Neural cell (in vitro differentiated cells): ENCODE results near the gene COL25A1. TPM values are rescaled to one million over a fixed set of nuclear protein-coding genes. Genes with fewer than 3 reads are reported as not detected.

Experiments
- H2AFZ ChIP-seq: fragments of 200-600, 300-800 bp; sonication (generic), shearing (Covaris generic); 2 replicates; pipeline ENCODE4 v1.6.0; 2014; ENCODE audit warnings: low read depth, mild to moderate bottlenecking, antibody characterized with exemption, low read length, moderate library complexity
- H3F3A ChIP-seq: fragments of 200-600 bp; shearing (Covaris generic); 2 replicates; pipeline ENCODE4 v1.6.1; 2016; ENCODE audit warnings: mild to moderate bottlenecking, moderate library complexity, mixed read lengths, antibody characterized with exemption, low read length; ENCODE audit not compliant: insufficient read depth, poor library complexity, severe bottlenecking
- H3K27ac ChIP-seq: fragments of 200-600, 300-800 bp; sonication (generic), shearing (Covaris generic); 2 replicates; pipeline ENCODE4 v1.5.1; 2014; ENCODE audit warnings: mild to moderate bottlenecking, low read length, moderate library complexity
- H3K27me3 ChIP-seq: fragments of 300-800, 200-600 bp; sonication (generic), shearing (Covaris generic); 2 replicates; pipeline ENCODE4 v1.6.0; 2014; ENCODE audit warnings: mild to moderate bottlenecking, low read depth, low read length, moderate library complexity; ENCODE audit not compliant: insufficient read depth
- H3K36me3 ChIP-seq: fragments of 300-800, 200-600 bp; sonication (generic), shearing (Covaris generic); 2 replicates; pipeline ENCODE4 v1.5.1; 2014; ENCODE audit warnings: mild to moderate bottlenecking, antibody characterized with exemption, low read length, moderate library complexity; ENCODE audit not compliant: insufficient read depth
- H3K4me2 ChIP-seq: fragments of 300-800, 200-600 bp; sonication (generic), shearing (Covaris generic); 2 replicates; pipeline ENCODE4 v1.6.0; 2014; ENCODE audit warnings: mild to moderate bottlenecking, low read length
- H3K4me3 ChIP-seq: fragments of 300-800, 200-600 bp; sonication (generic), shearing (Covaris generic); 2 replicates; pipeline ENCODE4 v1.5.1; 2014; ENCODE audit warnings: mild to moderate bottlenecking, low read length, moderate library complexity
- H3K79me2 ChIP-seq: fragments of 200-600 bp; shearing (Covaris generic); replicated peaks from 2 replicates; pipeline ENCODE4 v1.6.0; 2014; ENCODE audit warnings: mild to moderate bottlenecking, low read length, moderate library complexity; ENCODE audit not compliant: insufficient read depth
- H3K9ac ChIP-seq: fragments of 300-800, 200-600 bp; sonication (generic), shearing (Covaris generic); 2 replicates; pipeline ENCODE4 v1.6.1; 2016; ENCODE audit warnings: mild to moderate bottlenecking, low read length, mixed read lengths
- H3K9me2 ChIP-seq: fragments of 200-600 bp; shearing (Covaris generic); 2 replicates; pipeline ENCODE4 v1.6.1; 2016; ENCODE audit warnings: mild to moderate bottlenecking, low read length, mixed read lengths; ENCODE audit not compliant: insufficient read depth
- H3K9me3 ChIP-seq: fragments of 200-600, 300-800 bp; sonication (generic), shearing (Covaris generic); 2 replicates; pipeline ENCODE4 v1.6.1; 2016; ENCODE audit warnings: mild to moderate bottlenecking, mixed run types, low read length, moderate library complexity, mixed read lengths
- H4K20me1 ChIP-seq: fragments of 200-600 bp; shearing (Covaris generic); 2 replicates; pipeline ENCODE4 v1.6.1; 2016; ENCODE audit warnings: mild to moderate bottlenecking, mixed run types; ENCODE audit not compliant: insufficient read depth
- CTCF ChIP-seq: fragments of 450-650 bp; IDR thresholded peaks from 2 replicates; pipeline ENCODE4 v1.5.1; 2014; ENCODE audit warnings: antibody characterized with exemption, mild to moderate bottlenecking, moderate library complexity; ENCODE audit not compliant: poor library complexity, severe bottlenecking
- EP300 ChIP-seq: fragments of 450-650 bp; conservative IDR thresholded peaks from 2 replicates; pipeline ENCODE4 v1.6.1; 2014; ENCODE audit warnings: antibody characterized with exemption, mild to moderate bottlenecking, moderate library complexity; ENCODE audit not compliant: poor library complexity, severe bottlenecking
- EZH2 ChIP-seq: fragments of 200-600, 300-800 bp; shearing (Covaris generic), sonication (generic); IDR thresholded peaks from 2 replicates; pipeline ENCODE4 v1.6.1; 2014; ENCODE audit warnings: antibody characterized with exemption, low read length, borderline replicate concordance, mild to moderate bottlenecking; ENCODE audit not compliant: insufficient read depth, poor library complexity, severe bottlenecking
- MXI1 ChIP-seq: fragments of 450-650 bp; conservative IDR thresholded peaks from 2 replicates; pipeline ENCODE4 v1.6.1; 2014; ENCODE audit warnings: antibody characterized with exemption, mild to moderate bottlenecking; ENCODE audit not compliant: poor library complexity, severe bottlenecking
- POLR2AphosphoS5 ChIP-seq: IDR thresholded peaks from 2 replicates; pipeline ENCODE4 v1.6.1; 2012
- RAD21 ChIP-seq: fragments of 450-650 bp; conservative IDR thresholded peaks from 2 replicates; pipeline ENCODE4 v1.6.1; 2014; ENCODE audit warnings: antibody characterized with exemption, mild to moderate bottlenecking, moderate library complexity
- REST ChIP-seq: IDR thresholded peaks from 2 replicates; pipeline ENCODE4 v1.6.1; 2012; ENCODE audit warnings: borderline replicate concordance
- SMC3 ChIP-seq: fragments of 450-650 bp; conservative IDR thresholded peaks from 2 replicates; pipeline ENCODE4 v1.6.1; 2014; ENCODE audit warnings: antibody characterized with exemption, mild to moderate bottlenecking, moderate library complexity; ENCODE audit not compliant: poor library complexity
- TAF1 ChIP-seq: IDR thresholded peaks from 2 replicates; pipeline ENCODE4 v1.6.1; 2012; ENCODE audit warnings: low read depth
- polyA plus RNA-seq: library from polyadenylated mRNA; depleted of rRNA; stranded (reverse); fragments of >200 nt; gene quantifications from 2 replicates; pipeline ENCODE4 v1.2.3, GENCODE V29; 2014

Gene COL25A1
- polyA plus RNA-seq, 1 donor from 2014 or later: 32.3 TPM

- TF ChIP-seq MXI1 (no peak), REST (no peak)
Measured at GRCh38 chr4:108971473-108971872, 331.0 kb downstream of the COL25A1 start.

GRCh38 chr4:108965472-108966076 is 336.9 kb downstream of the COL25A1 start:
- H3K79me2 ChIP-seq: no peaks in the 10 kb centered on the region
- H3K9ac ChIP-seq: no peak overlapping the region
- TF ChIP-seq CTCF (no peak), TAF1 (no peak), SMC3 (no peak), EZH2 (no peak), MXI1 (no peak), RAD21 (no peak), REST (no peak), POLR2AphosphoS5 (no peak), EP300 (no peak)
- no peak overlapping the region for H3K4me2 ChIP-seq
- H3K4me3 ChIP-seq: no peak overlapping the region
- H3K27ac ChIP-seq: no peak overlapping the region
- H3K36me3 ChIP-seq: no peaks in the 10 kb centered on the region
- H3K9me2 ChIP-seq: no peaks in the 10 kb centered on the region
- H4K20me1 ChIP-seq: no peaks in the 10 kb centered on the region
- no peak overlapping the region for H2AFZ ChIP-seq
- H3F3A ChIP-seq: no peaks in the 10 kb centered on the region
- no peaks in the 10 kb centered on the region for H3K9me3 ChIP-seq
- no peaks in the 10 kb centered on the region for H3K27me3 ChIP-seq

More at GRCh38 chr4:108971473-108971872, 331.0 kb downstream of the COL25A1 start:
- H4K20me1 ChIP-seq: no peaks in the 10 kb centered on the region
- no peaks in the 10 kb centered on the region for H3K9me2 ChIP-seq
- H3K9ac ChIP-seq: no peak overlapping the region
- H3K9me3 ChIP-seq: no peaks in the 10 kb centered on the region
- no peaks in the 10 kb centered on the region for H3K36me3 ChIP-seq
- no peak overlapping the region for H2AFZ ChIP-seq
- no peak overlapping the region for H3K4me2 ChIP-seq
- H3K79me2 ChIP-seq: no peaks in the 10 kb centered on the region
- H3K4me3 ChIP-seq: no peak overlapping the region
- H3K27me3 ChIP-seq: no peaks in the 10 kb centered on the region
- no peaks in the 10 kb centered on the region for H3F3A ChIP-seq
- H3K27ac ChIP-seq: no peak overlapping the region
